SK-N-SH (cell line): Measurements from ENCODE around the gene CPAMD8. TPM values are rescaled to one million over a fixed set of nuclear protein-coding genes. Genes with fewer than 3 reads are reported as not detected.

ENCODE experiments used
- CTCF ChIA-PET: fragments of 300-600, 350-600 bp; formaldehyde crosslinking; extraction: SDS; loops from one replicate; lab custom pipeline; 2021; lab: Yijun Ruan, JAX
- POLR2A ChIA-PET: fragments of 350-600 bp; sonication (Branson Sonifier 250); formaldehyde crosslinking; extraction: SDS; loops from one replicate; lab custom pipeline; 2020; ENCODE audit warnings: antibody characterized with exemption, inconsistent platforms; lab: Yijun Ruan, JAX
- DNase-seq: peaks from one replicate; pipeline ENCODE4 v3.0.0; 2012
- H2AFZ ChIP-seq: fragments of 200-600 bp; sonication (generic); 2 replicates; pipeline ENCODE4 v1.8.1; 2016; ENCODE audit warnings: antibody characterized with exemption, mild to moderate bottlenecking, low read depth
- H3F3A ChIP-seq: fragments of 200-600 bp; sonication (generic); replicated peaks from 2 replicates; pipeline ENCODE3; 2016; ENCODE audit warnings: antibody characterized with exemption, mild to moderate bottlenecking; ENCODE audit not compliant: insufficient read depth
- H3K27ac ChIP-seq, 2 experiments: fragments of 200-500 bp in 1 of 2; fragments of 200-600 bp in 1 of 2; sonication (Bioruptor generic) in 1 of 2; sonication (generic), shearing (Covaris generic) in 1 of 2; 2 replicates each; pipeline versions ENCODE4 v1.5.1 to v1.6.1; 2014 to 2016; ENCODE audit warnings: low read depth in 2 of 2, inconsistent platforms in 1 of 2, low read length in 1 of 2, mild to moderate bottlenecking in 1 of 2, mixed read lengths in 1 of 2
- H3K27me3 ChIP-seq: fragments of 200-600 bp; sonication (generic), shearing (Covaris generic); 2 replicates; pipeline ENCODE4 v1.6.1; 2016; ENCODE audit warnings: mixed run types; ENCODE audit not compliant: insufficient read depth
- H3K36me3 ChIP-seq, 2 experiments: fragments of 200-500 bp in 1 of 2; fragments of 200-600 bp in 1 of 2; sonication (Bioruptor generic) in 1 of 2; sonication (generic) in 1 of 2; replicated peaks in 1 of 2; 2 replicates each; pipeline versions ENCODE3 to v1.5.1; 2014 to 2016; ENCODE audit warnings: low read length in 1 of 2, mild to moderate bottlenecking in 1 of 2; ENCODE audit not compliant: insufficient read depth in 2 of 2, control insufficient read depth in 1 of 2
- H3K4me1 ChIP-seq, 2 experiments: fragments of 200-500 bp in 1 of 2; fragments of 200-600 bp in 1 of 2; sonication (Bioruptor generic) in 1 of 2; sonication (generic), shearing (Covaris generic) in 1 of 2; 2 replicates each; pipeline versions ENCODE4 v1.5.1 to v1.6.1; 2014 to 2016; ENCODE audit warnings: low read depth in 1 of 2, low read length in 1 of 2, mixed run types in 1 of 2; ENCODE audit not compliant: insufficient read depth in 2 of 2, control insufficient read depth in 1 of 2
- H3K4me2 ChIP-seq: fragments of 200-600 bp; sonication (generic), shearing (Covaris generic); 2 replicates; pipeline ENCODE4 v1.6.1; 2017; ENCODE audit warnings: mixed run types
- H3K4me3 ChIP-seq, 2 experiments: fragments of 200-500 bp in 1 of 2; fragments of 200-600 bp in 1 of 2; sonication (Bioruptor generic) in 1 of 2; sonication (generic), shearing (Covaris generic) in 1 of 2; 2 replicates each; pipeline versions ENCODE4 v1.5.1 to v1.8.1; 2014 to 2016; ENCODE audit warnings: low read depth in 2 of 2, inconsistent platforms in 1 of 2, low read length in 1 of 2, mild to moderate bottlenecking in 1 of 2, mixed read lengths in 1 of 2, moderate library complexity in 1 of 2
- H3K79me2 ChIP-seq: fragments of 200-600 bp; sonication (generic); 2 replicates; pipeline ENCODE4 v1.8.1; 2017; ENCODE audit warnings: mild to moderate bottlenecking; ENCODE audit not compliant: insufficient read depth
- H3K9ac ChIP-seq: fragments of 200-600 bp; sonication (generic); 2 replicates; pipeline ENCODE4 v1.6.1; 2017; ENCODE audit warnings: mixed run types
- H3K9me2 ChIP-seq: fragments of 200-600 bp; sonication (generic); 2 replicates; pipeline ENCODE4 v1.6.1; 2017; ENCODE audit warnings: mixed run types
- H3K9me3 ChIP-seq: fragments of 200-600 bp; sonication (generic); 2 replicates; pipeline ENCODE4 v1.6.1; 2017; ENCODE audit warnings: mixed run types, mild to moderate bottlenecking, moderate library complexity
- H4K20me1 ChIP-seq: fragments of 200-600 bp; sonication (generic); 2 replicates; pipeline ENCODE4 v1.6.1; 2017; ENCODE audit warnings: mild to moderate bottlenecking, mixed run types; ENCODE audit not compliant: insufficient read depth
- ELF1 ChIP-seq: IDR thresholded peaks from 2 replicates; pipeline ENCODE4 v1.4.0; 2012
- EP300 ChIP-seq, 2 experiments: IDR thresholded peaks; 2 replicates each; pipeline versions ENCODE4 v1.4.0 to v1.6.1; 2012; ENCODE audit warnings: borderline replicate concordance in 1 of 2, low read depth in 1 of 2, low read length in 1 of 2
- EZH2phosphoT487 ChIP-seq: fragments of 200-600 bp; sonication (generic); IDR thresholded peaks from 2 replicates; pipeline ENCODE4 v1.6.1; 2017; ENCODE audit warnings: low read depth, mixed run types, mild to moderate bottlenecking, antibody characterized with exemption, moderate library complexity, borderline replicate concordance
- FOSL2 ChIP-seq: IDR thresholded peaks from 2 replicates; pipeline ENCODE4 v1.4.0; 2012; ENCODE audit warnings: low read depth, mild to moderate bottlenecking, moderate library complexity, borderline replicate concordance
- JUND ChIP-seq: IDR thresholded peaks from 2 replicates; pipeline ENCODE4 v1.4.0; 2012
- NFIC ChIP-seq: IDR thresholded peaks from 2 replicates; pipeline ENCODE4 v1.4.0; 2012; ENCODE audit warnings: borderline replicate concordance
- NRF1 ChIP-seq: IDR thresholded peaks from 2 replicates; pipeline ENCODE4 v1.6.1; 2012; ENCODE audit warnings: low read depth, mild to moderate bottlenecking, low read length
- PBX3 ChIP-seq: IDR thresholded peaks from 2 replicates; pipeline ENCODE4; 2012
- REST ChIP-seq: IDR thresholded peaks from 2 replicates; pipeline ENCODE4 v1.6.1; 2012; ENCODE audit warnings: mild to moderate bottlenecking, low read depth, low read length, moderate library complexity
- RFX5 ChIP-seq: IDR thresholded peaks from 2 replicates; pipeline ENCODE4 v1.6.1; 2012; ENCODE audit warnings: mild to moderate bottlenecking, improper control_type of control experiment, low read length
- SMC3 ChIP-seq: IDR thresholded peaks from 2 replicates; pipeline ENCODE4 v1.6.1; 2012; ENCODE audit warnings: low read depth, low read length, improper control_type of control experiment
- TCF12 ChIP-seq: IDR thresholded peaks from 2 replicates; pipeline ENCODE4 v1.4.0; 2012
- USF1 ChIP-seq: IDR thresholded peaks from 2 replicates; pipeline ENCODE4 v1.4.0; 2012; ENCODE audit warnings: low read depth, borderline replicate concordance
- WGBS: methylation state at CpG from one replicate; pipeline ENCODE4 v1.1.6; 2017; ENCODE audit warnings: low lambda C conversion rate; 5-methylcytosine and 5-hydroxymethylcytosine counted together
- polyA plus RNA-seq, 3 experiments: library from polyadenylated mRNA; depleted of rRNA; stranded (reverse); fragments of >200 nt; gene quantifications; 2 replicates each; pipeline ENCODE4 v1.2.3, GENCODE V29; 2012

CPAMD8 gene
- polyA plus RNA-seq, 1 of the 3 experiments (the other 2 are of a cell fraction), result 1.2 TPM

- no peak overlapping the region for H2AFZ ChIP-seq
- DNase-seq, result no peak
Measured at GRCh38 chr19:16850133-16850532, 176.5 kb downstream of the CPAMD8 start.

GRCh38 chr19:16849168-16849567 is 177.4 kb downstream of the CPAMD8 start:
- WGBS, result 100% methylated on average over 1 of the region's 1 CpG
- POLR2A ChIA-PET, result no interaction called here
- peaks cover 41 to 67% of the 10 kb centered on the region in 2 experiments for H3K36me3 ChIP-seq

More at GRCh38 chr19:16850133-16850532, 176.5 kb downstream of the CPAMD8 start:
- peak overlapping the region; percentile 57; the same call in 1 of the 2 replicates for H3K4me2 ChIP-seq
- peaks cover 47 to 77% of the 10 kb centered on the region in 2 experiments for H3K36me3 ChIP-seq
- peaks cover 10% of the 10 kb centered on the region for H3F3A ChIP-seq
- H4K20me1 ChIP-seq, result 0 out of 2 replicates have a peak, but pooled peaks cover 8% of the 10 kb centered on the region
- peaks cover 0 to 11% of the 10 kb centered on the region in 2 experiments; a peak in 1 of 4 replicates for H3K4me1 ChIP-seq
- no peaks in the 10 kb centered on the region for H3K9me3 ChIP-seq
- peaks cover 2% of the 10 kb centered on the region; the same call in 1 of the 2 replicates for H3K79me2 ChIP-seq
- ChIA-PET CTCF (interaction anchor here (0.6 kb wide), 1 partner anchor 78 kb away, joined by 3 read pairs; no protein-coding TSS in a partner anchor), POLR2A (no interaction called here)
- TF ChIP-seq FOSL2 (peak; percentile 51; the same call in 1 of the 2 replicates), ELF1 (no peak)
- H3K9me2 ChIP-seq, result no peaks in the 10 kb centered on the region
- no peak overlapping the region for H3K4me3 ChIP-seq
- H3K9ac ChIP-seq, result 0 out of 2 replicates have a peak overlapping the region, but pooled peaks have one; percentile 32
- H3K27me3 ChIP-seq, result no peaks in the 10 kb centered on the region
- H3K27ac ChIP-seq, result peak overlapping the region in 1 of 2 experiments; percentile 43; a peak in 2 of 4 replicates
- WGBS, result 87% methylated on average over 4 of the region's 4 CpGs

More at GRCh38 chr19:16849168-16849567, 177.4 kb downstream of the CPAMD8 start:
- Histone ChIP-seq H3K4me2 (no peak overlapping the region), H3K9me3 (no peaks in the 10 kb centered on the region), H3F3A (peaks cover 10% of the 10 kb centered on the region), H4K20me1 (0 out of 2 replicates have a peak, but pooled peaks cover 8% of the 10 kb centered on the region), H3K27me3 (no peaks in the 10 kb centered on the region), H3K79me2 (peaks cover 2% of the 10 kb centered on the region; the same call in 1 of the 2 replicates), H3K4me3 (no peak overlapping the region), H2AFZ (no peak overlapping the region), H3K4me1 (peaks cover 0 to 11% of the 10 kb centered on the region in 2 experiments; a peak in 1 of 4 replicates), H3K9ac (no peak overlapping the region), H3K9me2 (no peaks in the 10 kb centered on the region), H3K27ac (no peak overlapping the region)
- CTCF ChIA-PET, result interaction anchor here (0.6 kb wide), 1 partner anchor 77 kb away, joined by 3 read pairs; no protein-coding TSS in a partner anchor
- DNase-seq, result no peak
- TF ChIP-seq ELF1 (no peak), EP300 (IDR thresholded peaks at IDR 0.05; ENCODE audit: borderline replicate concordance in 1 of 2, low read depth in 1 of 2, low read length in 1 of 2) (no peak), PBX3 (no peak), FOSL2 (no peak), NRF1 (no peak), REST (no peak), TCF12 (no peak), RFX5 (no peak), JUND (no peak), SMC3 (no peak), EZH2phosphoT487 (no peak), USF1 (no peak), NFIC (no peak)
